HG03442 (cell line): ENCODE data around the gene ISG15.
"Not testable (repeated sequence)": the region's sequence is repeated elsewhere in the genome, so short reads cannot be mapped to it uniquely, and the experiment has no call there.

Experiments used
- ATAC-seq: cut with Tn5 transposase; IDR thresholded peaks from one replicate; pipeline ENCODE4 v1.9.1; 2021; ENCODE audit warnings: mild to moderate bottlenecking, moderate library complexity; ENCODE audit not compliant: unreplicated experiment

Gene ISG15

DNA sequence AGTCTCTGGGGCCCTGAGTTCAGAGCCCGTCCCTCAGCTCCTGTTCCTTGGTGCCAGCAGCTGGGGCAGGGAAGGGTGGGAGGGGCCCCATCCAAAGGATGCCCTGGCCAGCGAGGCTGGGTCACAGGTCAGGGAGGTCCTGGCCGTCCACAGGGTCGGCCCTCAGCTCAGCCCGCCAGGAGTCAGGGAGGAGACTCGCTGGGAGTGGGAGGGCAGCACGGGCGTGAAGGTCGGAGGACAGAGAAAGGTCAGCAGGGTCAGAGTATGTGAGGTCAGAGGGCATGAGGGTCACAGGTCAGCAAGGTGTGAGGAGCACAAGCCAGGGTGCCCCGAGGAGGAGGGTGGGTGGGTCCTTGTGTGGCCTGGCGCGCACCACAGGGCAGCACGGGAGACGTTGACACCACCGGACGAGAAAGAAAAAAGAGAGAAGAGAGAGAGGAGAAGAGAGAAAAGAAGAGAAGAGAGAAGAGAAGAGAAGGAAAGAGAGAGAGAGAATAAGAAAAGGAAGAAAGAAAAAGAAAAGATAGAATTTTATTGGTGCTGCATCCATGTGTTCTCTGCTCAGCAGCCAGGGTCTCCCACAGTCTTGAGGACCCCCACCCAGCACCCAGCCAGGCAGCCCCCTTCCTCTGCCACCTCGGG, 38.5 kb upstream of the ISG15 start:
- no peak for ATAC-seq

DNA sequence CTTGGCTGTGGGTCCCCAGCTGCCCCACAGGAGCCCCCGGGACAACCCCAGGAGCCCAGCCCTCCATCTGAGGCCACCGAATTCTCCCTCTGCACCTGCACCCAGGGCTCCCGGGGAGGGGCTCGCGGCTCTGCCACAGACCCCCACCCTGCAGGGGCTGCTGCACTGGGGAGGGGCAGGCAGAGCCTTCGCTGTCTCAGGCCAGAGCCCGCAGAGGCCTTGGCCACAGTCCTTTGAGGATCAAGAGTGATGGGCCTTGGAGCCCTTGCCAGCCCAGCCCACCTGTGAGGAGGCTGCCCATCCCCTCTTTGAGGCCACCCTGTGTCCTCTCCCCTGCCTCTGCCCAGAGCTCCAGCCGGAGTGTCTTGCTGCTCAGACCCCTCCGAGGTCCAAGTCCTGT, 37.9 kb upstream of the ISG15 start:
- ATAC-seq: no peak

DNA sequence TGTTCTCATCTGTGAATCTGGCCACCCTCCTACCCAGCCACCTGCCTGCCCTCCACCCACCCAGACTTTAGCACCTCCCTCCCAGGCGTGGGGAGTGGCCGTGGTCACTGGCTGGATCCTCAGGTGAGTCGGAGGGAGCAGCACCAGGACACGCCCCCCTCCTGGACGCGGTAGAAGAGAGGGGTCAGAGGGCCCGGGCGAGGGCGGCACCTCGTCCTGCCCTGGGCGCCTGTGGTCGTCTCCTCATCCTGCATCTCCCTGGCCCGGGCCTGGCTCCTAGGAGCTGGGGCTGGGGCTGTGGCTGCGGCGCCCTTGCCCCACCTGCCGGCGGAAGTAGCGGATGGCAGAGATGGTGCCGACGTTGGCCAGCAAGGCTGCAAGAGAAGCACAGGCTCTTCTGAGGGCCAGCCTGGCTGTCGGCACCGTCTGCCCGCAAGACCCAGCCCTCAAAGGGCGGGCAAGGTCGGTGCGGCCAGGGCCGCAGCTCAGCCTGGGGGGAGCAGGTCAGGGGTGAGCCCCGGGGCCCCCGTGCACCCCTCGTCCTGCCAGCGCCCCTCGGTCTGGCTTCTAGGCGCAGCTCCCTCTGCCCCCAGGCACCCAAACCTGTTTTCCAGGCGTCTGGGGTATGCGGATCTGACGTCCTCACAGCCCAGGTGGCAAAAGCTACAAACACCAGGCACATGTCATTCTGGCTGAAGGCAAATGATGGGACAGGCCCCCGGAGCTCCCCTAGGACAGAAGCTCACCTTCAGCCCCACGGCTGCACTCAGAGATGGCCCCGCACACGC, 37.2 kb upstream of the ISG15 start:
- ATAC-seq: peak; percentile 52

DNA sequence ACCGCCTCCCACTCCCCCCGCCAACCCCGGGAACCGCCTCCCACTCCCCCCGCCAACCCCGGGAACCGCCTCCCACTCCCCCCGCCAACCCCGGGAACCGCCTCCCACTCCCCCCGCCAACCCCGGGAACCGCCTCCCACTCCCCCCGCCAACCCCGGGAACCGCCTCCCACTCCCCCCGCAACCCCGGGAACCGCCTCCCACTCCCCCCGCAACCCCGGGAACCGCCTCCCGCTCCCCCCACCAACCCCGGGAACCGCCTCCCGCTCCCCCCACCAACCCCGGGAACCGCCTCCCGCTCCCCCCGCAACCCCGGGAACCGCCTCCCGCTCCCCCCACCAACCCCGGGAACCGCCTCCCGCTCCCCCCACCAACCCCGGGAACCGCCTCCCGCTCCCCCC, 36.5 kb upstream of the ISG15 start:
- not testable (repeated sequence) for ATAC-seq

DNA sequence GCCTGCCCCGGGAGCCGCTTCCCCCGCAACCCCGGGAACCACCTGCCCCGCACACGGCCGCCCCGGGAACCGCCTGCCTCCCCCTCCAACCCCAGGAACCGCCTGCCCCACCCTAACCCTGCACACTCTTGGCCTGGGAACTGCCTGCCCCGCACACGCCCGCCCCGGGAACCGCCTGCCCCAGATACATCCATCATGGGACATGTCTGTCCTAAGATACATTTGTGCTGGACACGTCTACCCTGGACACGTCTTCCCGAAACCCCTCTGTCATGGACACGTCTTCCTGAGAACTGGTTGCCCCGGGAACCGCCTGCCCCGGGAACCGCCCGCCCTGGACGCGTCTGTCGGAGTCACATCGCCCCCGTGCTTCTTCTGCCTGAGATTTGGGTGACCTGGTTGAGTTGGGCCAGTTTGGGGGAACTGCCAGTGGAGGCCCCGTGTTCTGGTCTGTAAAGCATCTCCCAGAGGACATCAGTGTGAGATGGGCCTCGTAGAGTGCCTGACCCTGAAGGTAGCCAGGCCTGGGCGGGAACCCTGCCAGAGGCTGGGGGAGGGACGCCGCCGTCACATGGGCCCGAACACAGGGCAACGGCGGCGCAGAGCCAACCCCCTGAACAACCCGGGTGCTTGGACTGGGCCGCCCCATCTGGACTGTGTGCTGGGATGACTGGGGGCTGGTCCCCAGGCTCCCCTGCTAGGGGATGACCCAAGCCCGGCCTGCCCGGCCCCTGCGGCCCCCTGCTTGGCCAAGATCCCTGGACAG, 35.0 kb upstream of the ISG15 start:
- no peak for ATAC-seq

DNA sequence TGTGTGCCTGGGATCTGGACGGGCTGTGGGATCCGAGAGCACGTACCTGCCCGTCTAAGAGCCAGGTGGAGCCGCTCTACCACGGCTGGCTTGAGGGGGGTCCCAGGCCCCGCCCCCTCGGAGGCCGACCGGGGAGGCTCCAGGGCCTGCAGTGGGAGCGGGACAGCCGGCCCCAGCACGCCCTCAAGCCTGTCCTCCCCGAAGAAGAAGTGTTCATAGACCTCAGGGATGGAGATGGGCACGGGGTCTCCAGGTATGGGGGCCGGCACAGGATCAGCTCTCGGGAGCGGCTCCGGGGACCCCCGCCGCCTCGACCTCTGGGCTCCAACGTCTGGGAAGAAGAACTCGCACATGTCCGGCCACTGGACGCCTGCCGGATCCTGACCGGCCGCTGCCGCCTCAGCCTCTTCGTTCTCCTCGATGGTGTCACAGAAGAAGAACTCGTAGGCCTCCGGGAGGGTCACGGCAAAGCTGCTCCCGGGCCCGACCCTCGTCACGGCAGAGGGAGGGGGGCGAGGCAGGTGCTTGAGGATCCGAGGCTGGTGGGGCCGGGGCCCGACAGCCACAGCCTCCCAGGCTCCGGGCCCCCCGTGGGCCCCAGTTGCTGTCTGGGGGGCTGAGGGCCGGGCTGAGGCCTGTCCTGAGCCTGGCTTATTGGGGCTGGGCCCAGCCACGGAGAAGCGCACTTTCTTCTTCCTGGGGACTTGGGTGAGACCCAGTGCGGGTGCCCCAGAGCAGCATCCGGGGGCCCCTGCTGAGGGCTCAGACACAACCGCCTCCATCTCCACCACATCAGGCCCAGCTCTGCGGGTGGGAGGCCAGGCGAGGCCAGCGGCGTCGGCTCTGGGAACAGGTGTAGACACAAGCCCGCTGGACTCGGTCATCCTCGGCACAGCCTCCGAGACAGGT, 34.2 kb upstream of the ISG15 start:
- no peak for ATAC-seq

DNA sequence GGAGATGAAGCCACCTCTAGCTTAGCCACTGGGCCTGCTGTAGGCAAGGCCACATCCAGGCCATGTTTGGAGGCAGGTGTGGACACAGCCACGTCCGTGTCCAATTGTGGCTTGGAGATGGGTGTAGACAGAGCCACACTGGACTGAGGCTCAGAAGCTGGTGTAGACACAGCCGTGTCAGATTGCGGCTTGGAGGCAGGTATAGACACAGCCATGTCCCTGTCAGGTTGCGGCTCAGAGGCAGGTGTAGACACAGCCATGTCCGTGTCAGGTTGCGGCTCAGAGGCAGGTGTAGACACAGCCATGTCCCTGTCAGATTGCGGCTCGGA, 33.6 kb upstream of the ISG15 start:
- no peak for ATAC-seq

DNA sequence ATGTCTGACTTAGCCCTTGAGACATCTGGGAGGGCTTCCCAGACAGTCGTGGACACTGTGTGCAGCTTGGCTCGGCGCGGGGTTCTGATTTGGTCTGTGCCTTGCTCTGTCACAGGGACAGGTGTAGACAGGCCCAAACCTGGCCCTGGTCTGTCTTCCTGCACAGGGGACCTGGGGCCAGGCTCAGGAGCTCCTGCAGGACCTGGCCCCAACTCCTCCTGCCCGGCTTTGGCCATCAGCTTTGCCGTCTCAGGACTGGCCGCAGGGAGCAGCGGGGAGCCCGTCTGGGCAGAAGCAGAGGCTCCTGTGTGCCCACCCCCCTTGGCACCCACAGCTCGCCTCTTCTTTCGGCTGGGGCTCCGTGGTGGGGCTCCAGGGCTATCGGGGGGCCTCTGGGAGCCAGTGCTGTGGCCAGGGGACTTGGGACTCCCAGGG, 33.1 kb upstream of the ISG15 start:
- ATAC-seq: no peak

DNA sequence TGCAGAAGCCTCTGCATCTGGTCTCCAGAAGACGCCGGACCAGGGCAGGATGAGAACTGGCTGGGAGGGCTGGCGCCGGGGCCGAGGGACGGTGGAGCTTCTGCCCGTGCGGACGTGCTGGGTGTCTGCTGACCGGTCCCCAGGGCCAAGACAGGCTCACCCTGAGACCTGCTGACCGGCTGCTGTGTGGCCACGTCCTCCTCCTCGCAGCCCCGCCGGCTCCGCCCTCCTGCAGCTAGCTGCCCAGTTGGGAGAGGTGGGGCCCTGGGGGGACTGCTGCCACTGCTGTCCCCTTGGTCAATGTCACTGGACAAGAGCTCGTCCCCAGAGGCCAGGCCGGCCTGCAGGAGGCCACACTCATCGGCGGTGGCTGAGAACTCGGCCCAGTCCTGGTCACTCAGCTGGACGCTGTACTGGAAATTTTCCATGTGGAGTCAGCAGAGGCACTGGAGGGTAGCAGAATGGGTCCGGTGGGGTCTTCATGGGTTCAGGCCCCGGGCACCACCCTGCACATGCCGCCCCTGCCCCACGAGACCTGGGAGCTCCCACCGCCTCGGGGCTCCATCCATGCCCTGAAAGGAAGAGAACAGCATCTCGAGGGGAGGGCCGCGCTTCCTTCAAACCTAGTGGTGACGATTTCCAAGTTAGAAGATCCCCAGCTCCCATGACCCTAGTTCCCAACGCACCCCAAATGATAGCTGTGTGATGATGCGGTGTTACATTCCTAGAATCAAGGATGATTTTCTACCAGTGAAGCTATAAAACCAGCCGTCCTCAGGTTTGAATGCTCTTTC, 32.5 kb upstream of the ISG15 start:
- ATAC-seq: no peak

DNA sequence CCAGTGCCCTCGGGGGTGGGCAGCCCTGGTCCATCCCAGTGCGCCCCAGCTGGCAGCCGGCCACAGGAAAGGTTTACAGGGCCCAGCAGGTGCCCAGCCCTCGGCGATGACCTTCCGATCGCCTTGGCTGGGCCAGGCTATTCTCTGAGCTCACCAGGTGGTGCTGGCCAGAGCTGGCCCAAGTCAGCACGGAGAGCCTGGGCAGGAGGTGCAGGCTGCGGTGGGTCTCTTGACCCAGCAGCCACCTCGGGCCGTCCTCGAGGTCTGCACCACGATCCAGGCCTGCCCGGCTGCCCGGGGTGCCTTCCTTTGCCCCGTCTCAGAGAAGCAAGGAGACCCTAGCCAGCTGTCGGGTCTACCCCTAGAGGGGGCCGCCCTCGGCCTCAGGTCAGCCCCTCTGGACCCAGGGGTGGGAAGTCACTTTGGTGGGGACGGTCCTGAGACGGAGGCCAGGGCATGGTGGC, 31.8 kb upstream of the ISG15 start:
- ATAC-seq: no peak

DNA sequence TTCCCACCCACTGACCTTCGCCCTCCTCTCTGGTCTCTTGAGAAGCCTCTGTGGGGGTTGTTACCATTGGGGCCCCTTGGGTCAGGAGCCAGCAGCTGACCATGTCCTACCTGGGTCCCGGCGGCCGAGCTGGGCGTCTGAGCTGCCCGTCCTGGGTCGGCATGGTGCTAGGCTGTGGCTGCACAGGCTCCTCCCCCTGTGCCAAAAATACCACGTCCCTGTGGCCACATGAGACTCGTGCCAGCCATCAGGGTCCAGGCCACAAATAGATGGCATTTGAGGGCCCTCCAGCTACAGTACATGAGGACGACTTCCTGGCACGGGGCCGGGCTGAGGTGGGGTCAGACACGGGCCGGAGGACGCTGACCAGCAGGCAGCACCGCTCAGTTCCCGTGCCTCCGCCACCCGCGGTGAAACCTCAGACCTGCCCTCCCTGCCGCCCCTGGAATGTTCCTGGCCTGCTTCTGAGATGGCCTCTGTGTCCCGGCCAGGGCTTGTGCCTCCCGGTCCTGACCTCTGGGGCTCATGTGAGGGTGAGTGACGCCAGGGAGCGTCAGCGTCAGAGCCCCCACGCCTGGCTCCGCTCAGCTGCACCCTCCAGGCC, 31.2 kb upstream of the ISG15 start, which contains the start of gene PERM1:
TSS of gene PERM1 (minus strand) at position 139 of the 604 bp plus-strand sequence. CDS start 1,064 bp downstream, outside the sequence.
- ATAC-seq: no peak

DNA sequence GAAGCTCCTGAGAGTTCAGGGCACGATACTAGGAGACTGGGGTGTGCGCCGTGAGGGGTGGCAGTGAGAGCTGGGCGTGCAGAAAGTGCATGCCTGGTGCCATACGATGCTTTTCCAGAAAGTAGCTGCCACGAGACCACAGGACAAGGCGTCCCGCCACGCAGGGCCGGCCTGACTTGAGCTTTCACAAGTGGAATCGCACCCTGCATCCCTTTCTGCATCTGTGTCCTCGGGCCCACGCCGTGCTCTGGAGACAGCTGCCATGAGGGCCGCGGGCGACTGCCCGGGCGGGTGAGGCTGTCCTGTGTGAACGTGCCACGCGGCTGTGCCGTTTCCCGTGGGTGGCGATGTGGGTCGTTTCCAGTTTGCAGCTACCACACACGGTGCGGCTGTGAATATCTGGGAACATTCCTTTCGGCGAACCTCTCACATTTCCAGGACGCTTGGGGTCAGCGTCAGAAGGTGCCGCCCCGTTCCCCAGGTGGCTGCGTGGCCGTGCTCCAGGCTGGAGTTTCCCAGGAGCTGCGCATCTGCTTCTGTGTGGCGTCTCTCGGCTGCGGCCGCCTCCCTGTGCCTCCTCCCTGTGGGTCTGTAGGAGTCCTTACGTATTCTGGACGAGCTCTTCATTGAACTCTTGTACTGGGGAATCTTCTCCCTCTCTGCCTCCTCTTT, 30.4 kb upstream of the ISG15 start:
- ATAC-seq: no peak

DNA sequence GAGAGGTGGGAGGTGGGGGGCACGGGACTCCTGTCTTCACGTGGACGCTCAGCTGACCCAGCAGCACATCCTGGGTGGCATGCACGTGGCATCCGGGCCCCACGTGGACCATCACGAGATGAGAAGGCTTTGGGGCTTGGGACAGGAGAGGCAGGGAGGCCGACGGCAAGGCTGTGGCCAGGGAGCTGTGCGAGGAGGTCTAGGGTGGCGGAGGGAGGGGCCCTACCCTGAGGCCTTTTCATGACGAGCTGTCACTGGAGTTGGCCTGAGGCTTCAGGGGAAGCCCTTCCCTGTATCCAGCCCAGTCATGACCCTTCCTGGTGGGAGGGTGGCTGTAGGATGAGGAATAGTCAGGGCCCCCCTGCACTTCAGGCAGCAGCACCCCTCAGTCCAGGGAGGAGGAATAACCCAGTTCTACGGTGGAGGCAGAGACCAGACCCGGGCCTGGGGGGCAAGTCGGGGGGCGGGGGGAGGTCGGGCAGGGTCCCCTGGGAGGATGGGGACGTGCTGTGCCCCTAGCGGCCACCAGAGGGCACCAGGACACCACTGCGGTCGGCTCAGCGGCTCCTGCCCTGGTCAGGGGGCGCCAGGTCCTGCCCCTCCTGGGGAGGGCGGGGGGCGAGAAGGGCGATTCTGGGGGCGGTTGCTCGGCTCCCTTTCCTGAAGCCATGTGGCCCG, 29.4 kb upstream of the ISG15 start:
- ATAC-seq: peak; percentile 45

DNA sequence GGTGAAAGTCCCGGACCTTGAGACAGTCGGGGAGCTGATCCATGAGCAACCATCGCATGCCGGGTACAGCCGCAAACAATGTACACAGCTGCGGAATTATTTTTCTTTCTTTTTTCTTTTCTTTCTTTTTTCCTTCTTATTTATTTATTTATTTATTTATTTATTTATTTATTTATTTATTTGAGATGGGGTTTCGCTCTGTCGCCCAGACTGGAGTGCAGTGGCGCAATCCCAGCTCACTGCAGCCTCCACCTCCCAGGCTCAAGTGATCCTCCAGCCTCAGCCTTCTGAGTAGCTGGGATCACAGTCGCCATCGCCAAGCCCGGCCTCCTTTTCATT, 28.9 kb upstream of the ISG15 start:
- ATAC-seq: no peak

DNA sequence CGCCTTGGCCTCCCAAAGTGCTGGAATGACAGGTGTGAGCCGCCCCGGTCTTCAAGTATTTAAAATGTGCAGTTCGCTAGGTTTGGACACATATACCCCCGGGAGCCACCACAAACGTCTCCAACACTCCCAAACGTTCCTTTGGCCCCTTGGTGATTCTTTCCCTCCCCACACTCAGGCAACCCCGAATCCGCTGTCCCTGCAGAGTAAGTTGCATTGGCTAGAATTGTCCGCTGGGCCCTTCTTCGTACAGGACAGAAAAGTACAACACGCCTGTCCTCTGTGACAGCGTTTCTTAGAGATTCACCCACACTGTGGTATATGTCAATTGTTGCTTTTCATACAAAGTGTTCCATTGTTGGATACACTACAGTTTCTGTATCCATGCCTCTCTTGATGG, 28.2 kb upstream of the ISG15 start:
- no peak for ATAC-seq

DNA sequence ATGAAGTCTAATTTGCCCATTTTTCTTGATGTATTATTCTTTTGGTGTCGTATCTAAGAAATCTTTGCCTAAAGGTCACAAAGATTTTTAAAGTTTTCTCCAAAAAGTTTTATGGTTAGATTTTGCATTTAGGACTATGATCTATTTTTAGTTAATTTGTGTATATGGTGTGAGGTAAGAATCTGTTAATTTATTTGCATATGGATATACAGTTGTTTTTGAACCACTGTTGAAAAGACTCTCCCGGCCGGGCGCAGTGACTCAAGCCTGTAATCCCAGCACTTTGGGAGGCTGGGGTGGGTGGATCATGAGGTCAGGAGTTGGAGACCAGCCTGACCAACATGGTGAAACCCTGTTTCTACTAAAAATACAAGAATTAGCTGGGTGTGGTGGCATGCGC, 25.2 kb upstream of the ISG15 start:
- ATAC-seq: not testable (repeated sequence)

DNA sequence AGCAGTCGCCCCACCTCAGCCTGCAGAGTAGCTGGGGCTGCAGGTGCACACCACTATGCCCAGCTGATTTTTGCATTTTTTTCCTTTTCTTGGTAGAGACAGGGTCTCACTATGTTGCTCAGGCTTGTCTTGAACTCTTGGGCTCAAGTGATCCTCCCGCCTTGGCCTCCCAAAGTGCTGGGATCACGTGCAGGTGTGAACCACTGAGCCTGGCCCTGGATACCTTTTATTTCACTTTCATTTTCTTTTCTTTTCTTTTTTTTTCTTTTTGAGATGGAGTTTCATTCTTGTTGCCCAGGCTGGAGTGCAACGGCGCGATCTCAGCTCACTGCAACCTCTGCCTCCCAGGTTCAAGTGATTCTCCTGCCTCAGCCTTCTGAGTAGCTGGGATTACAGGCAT, 22.0 kb upstream of the ISG15 start:
- ATAC-seq: not testable (repeated sequence)

DNA sequence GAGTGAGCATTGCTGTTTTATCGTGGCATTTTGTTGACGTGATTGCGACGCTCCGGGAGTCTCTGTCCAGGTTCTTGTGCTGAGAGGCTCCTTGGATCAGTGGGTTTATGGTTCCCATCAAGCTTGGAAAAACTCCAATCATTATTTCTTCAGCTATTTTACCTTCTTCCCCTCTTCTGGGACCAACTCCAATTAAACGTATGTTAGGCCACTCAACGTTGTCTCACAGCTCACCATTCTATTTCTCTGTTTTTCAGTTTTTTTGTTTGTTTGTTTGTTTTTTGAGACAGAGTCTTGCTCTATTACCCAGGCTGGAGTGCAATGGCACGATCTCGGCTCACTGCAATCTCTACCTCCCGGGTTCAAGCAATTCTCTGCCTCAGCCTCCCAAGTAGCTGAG, 21.4 kb upstream of the ISG15 start:
- no peak for ATAC-seq

DNA sequence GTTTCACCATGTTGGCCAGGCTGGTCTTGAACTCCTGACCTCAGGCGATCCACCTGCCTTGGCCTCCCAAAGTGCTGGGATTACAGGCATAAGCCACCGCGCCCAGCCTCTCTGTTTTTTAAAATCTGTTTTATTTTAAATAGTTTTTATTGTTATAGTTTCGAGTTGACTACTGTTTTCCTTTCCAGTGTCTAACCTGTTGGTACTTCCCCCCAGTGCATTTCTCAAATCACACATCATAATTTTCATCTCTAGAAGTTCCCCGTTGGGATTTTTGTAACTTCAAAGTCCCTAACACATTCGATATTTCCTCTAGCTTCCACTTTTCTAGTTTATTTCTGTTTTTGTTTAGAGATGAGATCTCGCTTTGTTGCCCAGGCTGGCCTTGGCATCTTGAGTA, 20.9 kb upstream of the ISG15 start:
- ATAC-seq: no peak
